Measurements from ENCODE around the gene GSTA4.
"Not testable (repeated sequence)": the region's sequence is repeated elsewhere in the genome, so short reads cannot be mapped to it uniquely, and the experiment has no call there.

DNA sequence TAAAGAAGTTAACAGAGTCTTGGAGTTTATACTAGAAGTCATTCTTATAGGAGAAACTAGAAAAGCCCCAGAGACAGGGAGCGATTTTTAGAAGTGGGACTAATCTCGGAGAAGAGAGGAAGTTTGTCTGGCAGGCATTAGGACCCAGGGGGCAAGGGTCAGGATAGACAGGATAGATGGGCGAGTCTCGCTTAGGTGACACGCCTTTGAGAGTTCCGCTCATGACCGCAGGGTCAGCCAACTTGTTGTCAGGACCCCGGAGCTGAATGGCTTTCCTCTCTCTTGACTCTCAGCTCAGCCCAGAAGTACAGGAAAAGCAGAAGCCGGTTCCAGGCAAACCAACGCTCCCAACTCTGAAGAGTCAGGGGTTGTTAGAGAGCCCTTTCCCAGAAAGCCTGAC lies 34.1 kb downstream of the GSTA4 start:
- TF ChIP-seq, protein P1, sequence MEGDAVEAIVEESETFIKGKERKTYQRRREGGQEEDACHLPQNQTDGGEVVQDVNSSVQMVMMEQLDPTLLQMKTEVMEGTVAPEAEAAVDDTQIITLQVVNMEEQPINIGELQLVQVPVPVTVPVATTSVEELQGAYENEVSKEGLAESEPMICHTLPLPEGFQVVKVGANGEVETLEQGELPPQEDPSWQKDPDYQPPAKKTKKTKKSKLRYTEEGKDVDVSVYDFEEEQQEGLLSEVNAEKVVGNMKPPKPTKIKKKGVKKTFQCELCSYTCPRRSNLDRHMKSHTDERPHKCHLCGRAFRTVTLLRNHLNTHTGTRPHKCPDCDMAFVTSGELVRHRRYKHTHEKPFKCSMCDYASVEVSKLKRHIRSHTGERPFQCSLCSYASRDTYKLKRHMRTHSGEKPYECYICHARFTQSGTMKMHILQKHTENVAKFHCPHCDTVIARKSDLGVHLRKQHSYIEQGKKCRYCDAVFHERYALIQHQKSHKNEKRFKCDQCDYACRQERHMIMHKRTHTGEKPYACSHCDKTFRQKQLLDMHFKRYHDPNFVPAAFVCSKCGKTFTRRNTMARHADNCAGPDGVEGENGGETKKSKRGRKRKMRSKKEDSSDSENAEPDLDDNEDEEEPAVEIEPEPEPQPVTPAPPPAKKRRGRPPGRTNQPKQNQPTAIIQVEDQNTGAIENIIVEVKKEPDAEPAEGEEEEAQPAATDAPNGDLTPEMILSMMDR (IDR thresholded peaks at IDR 0.05 in 8 of 11, conservative IDR thresholded peaks at IDR 0.05 in 3 of 11): not testable (repeated sequence)
- TF ChIP-seq POLR2A, POLR2AphosphoS5 (IDR thresholded peaks at IDR 0.05): not testable (repeated sequence)

All from spleen (tissue), 7 donors.